Measurements from ENCODE around the gene WASF2. TPM values are rescaled to one million over a fixed set of nuclear protein-coding genes. Genes with fewer than 3 reads are reported as not detected.
"Not testable (repeated sequence)": the region's sequence is repeated elsewhere in the genome, so short reads cannot be mapped to it uniquely, and the experiment has no call there.

WASF2 gene
- total and polyA plus RNA-seq, 9 donors: 22.4 to 99.8 (median 72.4) TPM

DNA sequence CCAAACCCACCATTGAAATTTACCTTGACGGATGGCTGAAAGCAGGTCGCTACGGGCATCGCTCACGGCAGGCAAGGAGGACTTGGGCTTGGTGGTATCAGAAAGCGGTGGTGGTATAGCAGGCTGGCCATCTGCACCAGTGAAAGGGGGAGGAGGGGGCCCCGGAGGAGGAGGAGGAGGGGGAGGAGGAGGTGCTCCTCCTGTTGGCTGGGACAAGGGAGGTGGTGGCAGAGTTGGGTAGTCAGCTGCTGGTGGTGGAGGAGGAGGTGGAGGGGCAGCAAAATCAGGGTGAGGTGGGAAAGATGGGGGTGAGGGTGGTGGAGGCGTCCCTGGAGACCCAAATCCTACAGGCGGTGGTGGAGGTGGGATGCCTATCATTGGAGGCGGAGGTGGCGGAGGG lies 80.3 kb downstream of the WASF2 start:
- peaks cover 28% of the 10 kb centered on the region for H3K4me1 ChIP-seq (ENCODE audit: control insufficient read depth, insufficient read depth, low read length)
- H3K9me3 ChIP-seq (replicated peaks; ENCODE audit: control insufficient read depth, low read depth, low read length): no peaks in the 10 kb centered on the region
- no peak overlapping the region for H3K4me3 ChIP-seq (ENCODE audit: low read length)
- no peak for DNase-seq
- H3K27me3 ChIP-seq (ENCODE audit: control insufficient read depth, insufficient read depth, low read length): no peaks in the 10 kb centered on the region
- 93% methylated on average over 9 of the region's 11 CpGs for WGBS (ENCODE audit: insufficient coverage)
- H3K27ac ChIP-seq (ENCODE audit: low read length): no peak overlapping the region
- peaks cover 78% of the 10 kb centered on the region for H3K36me3 ChIP-seq (ENCODE audit: control insufficient read depth, insufficient read depth, low read length)

DNA sequence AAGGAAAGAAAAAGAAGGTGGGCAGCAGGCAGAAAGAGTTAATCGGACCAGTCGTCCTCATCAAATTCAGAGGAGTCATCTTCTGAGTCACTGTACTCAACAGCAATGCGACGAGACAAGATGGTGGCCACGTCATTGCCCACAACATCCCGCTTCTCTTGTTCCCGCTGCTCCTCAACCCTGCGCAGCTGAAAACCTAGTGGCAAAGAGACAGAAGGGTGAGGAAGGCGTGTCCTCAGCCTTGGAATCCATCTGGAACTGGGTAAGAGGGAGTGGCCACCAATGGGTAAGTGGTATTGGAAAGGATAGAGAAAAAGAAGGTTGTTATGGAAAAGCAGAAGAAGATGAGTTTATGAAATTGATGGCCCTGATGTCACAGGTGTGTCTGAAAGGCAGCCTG lies 81.8 kb downstream of the WASF2 start:
- no peaks in the 10 kb centered on the region for H3K27me3 ChIP-seq (ENCODE audit: control insufficient read depth, insufficient read depth, low read length)
- H3K27ac ChIP-seq (ENCODE audit: low read length): peak overlapping the region; percentile 42
- H3K9me3 ChIP-seq (replicated peaks; ENCODE audit: control insufficient read depth, low read depth, low read length): no peaks in the 10 kb centered on the region
- 95% methylated on average over 9 of the region's 9 CpGs for WGBS (ENCODE audit: insufficient coverage)
- H3K36me3 ChIP-seq (ENCODE audit: control insufficient read depth, insufficient read depth, low read length): peaks cover 65% of the 10 kb centered on the region
- H3K4me3 ChIP-seq (ENCODE audit: low read length): no peak overlapping the region
- H3K4me1 ChIP-seq (ENCODE audit: control insufficient read depth, insufficient read depth, low read length): peaks cover 42% of the 10 kb centered on the region
- DNase-seq: no peak

DNA sequence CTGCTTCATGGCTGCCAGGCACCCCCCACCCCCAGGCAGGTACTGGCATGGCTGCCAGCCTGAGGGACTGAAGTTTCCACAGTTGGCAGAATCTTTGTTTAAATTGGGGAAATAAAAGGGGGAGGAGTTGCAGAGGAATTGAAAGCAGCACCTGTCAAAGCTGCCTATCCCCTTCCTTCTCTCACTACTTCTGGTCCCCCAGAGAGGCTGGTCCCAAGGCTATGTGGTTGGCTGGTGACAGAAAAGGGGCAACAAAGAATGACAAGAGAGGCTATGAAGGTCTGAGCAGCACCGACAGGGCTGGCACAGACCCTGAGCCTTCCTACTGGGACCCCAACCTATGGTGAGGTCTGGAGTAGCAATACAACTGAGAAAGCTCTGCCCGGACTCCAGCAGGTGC lies 83.2 kb downstream of the WASF2 start:
- H3K36me3 ChIP-seq (ENCODE audit: control insufficient read depth, insufficient read depth, low read length): peaks cover 54% of the 10 kb centered on the region
- not testable (repeated sequence) for DNase-seq; H3K9me3 ChIP-seq (replicated peaks; ENCODE audit: control insufficient read depth, low read depth, low read length); H3K4me3 ChIP-seq (ENCODE audit: low read length); H3K27me3 ChIP-seq (ENCODE audit: control insufficient read depth, insufficient read depth, low read length)
- H3K27ac ChIP-seq (ENCODE audit: low read length): peak overlapping the region; percentile 80
- WGBS (ENCODE audit: insufficient coverage): 100% methylated on average over 1 of the region's 2 CpGs
- peaks cover 54% of the 10 kb centered on the region for H3K4me1 ChIP-seq (ENCODE audit: control insufficient read depth, insufficient read depth, low read length)

DNA sequence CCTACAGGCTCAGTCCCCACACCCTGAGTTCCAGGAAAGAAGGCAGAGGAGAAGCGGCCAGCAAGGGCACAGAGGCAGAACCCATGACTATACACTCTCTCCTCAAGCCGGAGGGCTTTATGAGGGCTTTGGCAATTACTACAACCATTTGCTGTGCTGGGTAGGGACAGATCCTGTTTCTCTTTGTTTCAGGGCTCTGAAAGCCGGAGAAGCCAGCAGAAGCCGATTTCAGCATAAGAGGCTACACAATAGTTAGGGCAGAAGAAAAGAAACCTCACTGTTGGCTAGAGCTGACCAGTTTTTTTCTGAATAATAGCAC lies 83.6 kb downstream of the WASF2 start:
- Histone ChIP-seq H3K4me3 (ENCODE audit: low read length) (no peak overlapping the region), H3K27ac (ENCODE audit: low read length) (peak overlapping the region; percentile 80), H3K27me3 (ENCODE audit: control insufficient read depth, insufficient read depth, low read length) (no peaks in the 10 kb centered on the region), H3K9me3 (replicated peaks; ENCODE audit: control insufficient read depth, low read depth, low read length) (no peaks in the 10 kb centered on the region), H3K36me3 (ENCODE audit: control insufficient read depth, insufficient read depth, low read length) (peaks cover 51% of the 10 kb centered on the region), H3K4me1 (ENCODE audit: control insufficient read depth, insufficient read depth, low read length) (peaks cover 59% of the 10 kb centered on the region)
- WGBS (ENCODE audit: insufficient coverage): 30% methylated on average over 2 of the region's 4 CpGs
- no peak for DNase-seq

DNA sequence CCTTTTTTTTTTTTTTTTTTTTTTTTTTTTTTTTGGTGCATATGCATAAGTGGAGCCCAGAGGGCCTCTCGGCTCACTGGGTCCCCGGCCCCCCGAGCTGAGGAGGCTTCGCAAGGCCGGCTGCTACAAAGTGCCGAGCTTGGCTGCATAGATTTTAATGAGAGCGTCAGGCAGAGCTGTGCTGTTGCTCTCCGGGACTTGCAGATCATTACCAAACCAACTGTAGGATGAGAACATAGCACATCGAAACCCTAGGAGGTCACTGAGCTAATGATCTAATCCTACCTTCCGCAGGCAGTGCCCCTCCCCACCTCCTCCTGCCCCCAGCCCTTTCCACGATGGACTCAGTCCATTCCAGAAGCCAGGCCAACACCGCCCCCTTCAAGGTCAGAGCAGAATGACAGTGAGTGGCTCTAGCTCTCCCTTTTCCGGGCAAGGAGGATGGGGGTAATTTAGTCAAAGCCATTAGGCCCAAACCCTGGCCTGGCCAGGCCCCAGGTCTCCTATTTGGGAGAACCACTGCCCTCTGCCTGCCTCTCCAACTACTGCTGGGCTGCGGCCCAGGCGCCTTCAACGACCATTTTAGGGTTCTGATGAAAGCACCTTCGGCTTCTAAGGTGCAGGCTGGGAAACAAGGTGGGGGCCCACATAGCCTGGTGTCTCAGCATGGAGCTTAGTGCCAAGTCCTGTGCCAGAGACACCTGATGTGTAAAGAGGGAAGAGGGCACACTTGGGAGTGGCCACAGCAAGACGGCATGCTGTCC lies 84.2 kb downstream of the WASF2 start:
- not testable (repeated sequence) for H3K27me3 ChIP-seq (ENCODE audit: control insufficient read depth, insufficient read depth, low read length)

DNA sequence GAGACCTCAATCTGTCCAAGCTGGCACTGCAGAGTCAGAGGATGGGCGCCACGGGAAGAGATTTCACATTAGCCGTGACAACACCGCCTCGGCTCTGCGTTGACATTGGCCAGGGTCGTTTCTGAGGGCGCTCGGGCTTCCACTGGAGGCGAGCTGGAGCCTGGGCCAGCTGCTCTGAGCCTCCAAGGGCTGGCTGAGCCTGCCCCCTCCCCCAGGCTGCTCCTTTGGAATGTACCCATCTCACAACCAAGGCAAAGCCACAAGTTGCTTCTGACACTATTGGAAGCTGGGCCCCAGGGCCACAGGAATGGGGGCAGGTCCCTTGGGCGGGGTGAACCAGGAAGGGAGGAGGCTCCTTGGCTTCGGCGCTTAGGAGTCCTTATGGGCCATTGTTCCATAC lies 84.9 kb downstream of the WASF2 start:
- H3K9me3 ChIP-seq (replicated peaks; ENCODE audit: control insufficient read depth, low read depth, low read length): no peaks in the 10 kb centered on the region
- H3K27me3 ChIP-seq (ENCODE audit: control insufficient read depth, insufficient read depth, low read length): no peaks in the 10 kb centered on the region
- H3K4me3 ChIP-seq (ENCODE audit: low read length): no peak overlapping the region
- peak overlapping the region; percentile 80 for H3K27ac ChIP-seq (ENCODE audit: low read length)
- 40% methylated on average over 4 of the region's 13 CpGs for WGBS (ENCODE audit: insufficient coverage)
- H3K36me3 ChIP-seq (ENCODE audit: control insufficient read depth, insufficient read depth, low read length): peaks cover 38% of the 10 kb centered on the region
- no peak for DNase-seq
- H3K4me1 ChIP-seq (ENCODE audit: control insufficient read depth, insufficient read depth, low read length): peaks cover 66% of the 10 kb centered on the region

More for the DNA sequence above, 84.2 kb downstream of the WASF2 start:
- H3K27ac ChIP-seq (ENCODE audit: low read length): peak overlapping the region; percentile 80
- not testable (repeated sequence) for H3K9me3 ChIP-seq (replicated peaks; ENCODE audit: control insufficient read depth, low read depth, low read length); DNase-seq; H3K4me3 ChIP-seq (ENCODE audit: low read length)
- H3K4me1 ChIP-seq (ENCODE audit: control insufficient read depth, insufficient read depth, low read length): peaks cover 61% of the 10 kb centered on the region
- H3K36me3 ChIP-seq (ENCODE audit: control insufficient read depth, insufficient read depth, low read length): peaks cover 45% of the 10 kb centered on the region
- 36% methylated on average over 9 of the region's 18 CpGs for WGBS (ENCODE audit: insufficient coverage)

DNA sequence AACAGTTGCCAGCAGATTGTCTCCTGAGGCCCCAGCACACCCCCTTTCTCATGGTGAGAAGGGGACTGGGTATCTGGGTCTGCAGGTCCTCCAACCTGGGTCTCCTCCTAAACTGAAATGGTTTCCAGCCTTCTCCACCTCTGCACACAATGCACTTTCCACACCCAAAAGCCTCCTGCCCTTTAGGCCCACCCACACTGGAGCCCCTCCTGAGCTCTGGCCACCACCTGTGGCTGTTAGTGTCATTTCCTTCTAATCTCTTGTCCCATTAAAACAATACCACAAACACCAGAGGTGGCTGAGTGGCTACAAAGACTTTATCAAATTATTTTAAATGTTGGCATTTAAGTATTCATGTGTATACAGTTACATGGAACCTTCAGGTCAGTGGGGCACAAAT lies 86.0 kb downstream of the WASF2 start:
- H3K36me3 ChIP-seq (ENCODE audit: control insufficient read depth, insufficient read depth, low read length): peaks cover 29% of the 10 kb centered on the region
- peak overlapping the region; percentile 80 for H3K27ac ChIP-seq (ENCODE audit: low read length)
- no peaks in the 10 kb centered on the region for H3K9me3 ChIP-seq (replicated peaks; ENCODE audit: control insufficient read depth, low read depth, low read length)
- DNase-seq: no peak
- H3K27me3 ChIP-seq (ENCODE audit: control insufficient read depth, insufficient read depth, low read length): no peaks in the 10 kb centered on the region
- peaks cover 78% of the 10 kb centered on the region for H3K4me1 ChIP-seq (ENCODE audit: control insufficient read depth, insufficient read depth, low read length)
- no peak overlapping the region for H3K4me3 ChIP-seq (ENCODE audit: low read length)

DNA sequence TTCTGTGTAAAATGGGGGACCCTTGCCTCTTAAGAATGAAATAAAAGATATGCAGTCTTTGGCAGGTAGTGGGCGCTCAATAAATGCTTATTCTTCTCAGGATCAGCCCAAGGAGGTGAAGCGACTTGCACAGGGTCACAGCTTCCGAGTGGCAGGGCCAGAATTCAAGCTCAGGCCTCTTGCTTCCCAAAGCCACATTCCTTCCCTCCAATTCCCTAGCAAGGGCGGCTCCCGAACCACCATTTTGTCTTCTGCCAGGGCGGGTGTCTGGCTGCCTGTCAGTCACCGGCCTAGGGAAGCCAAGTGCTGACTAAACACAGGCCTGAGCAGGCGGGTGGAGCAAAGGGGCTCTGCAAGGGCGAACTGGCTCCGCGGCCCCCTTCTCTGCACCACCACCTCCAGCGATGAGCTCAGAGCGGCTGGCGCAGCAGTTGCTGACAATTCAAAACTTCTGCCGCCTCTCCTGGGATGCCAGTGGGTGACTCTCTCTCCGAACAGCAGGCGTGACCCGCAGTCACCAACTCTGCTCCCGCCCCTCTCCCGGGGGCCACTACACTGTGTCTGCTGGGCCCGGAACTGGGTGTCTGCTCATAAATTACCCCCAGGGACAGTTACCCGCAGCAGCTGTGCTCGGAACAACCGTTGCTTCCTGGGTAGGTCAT lies 86.8 kb downstream of the WASF2 start:
- Histone ChIP-seq H3K36me3 (ENCODE audit: control insufficient read depth, insufficient read depth, low read length) (peaks cover 22% of the 10 kb centered on the region), H3K9me3 (replicated peaks; ENCODE audit: control insufficient read depth, low read depth, low read length) (no peaks in the 10 kb centered on the region), H3K27me3 (ENCODE audit: control insufficient read depth, insufficient read depth, low read length) (no peaks in the 10 kb centered on the region), H3K4me1 (ENCODE audit: control insufficient read depth, insufficient read depth, low read length) (peaks cover 85% of the 10 kb centered on the region), H3K4me3 (ENCODE audit: low read length) (no peak overlapping the region), H3K27ac (ENCODE audit: low read length) (peak overlapping the region; percentile 80)
- 9% methylated on average over 24 of the region's 24 CpGs for WGBS (ENCODE audit: insufficient coverage)
- DNase-seq: peak; percentile 92

DNA sequence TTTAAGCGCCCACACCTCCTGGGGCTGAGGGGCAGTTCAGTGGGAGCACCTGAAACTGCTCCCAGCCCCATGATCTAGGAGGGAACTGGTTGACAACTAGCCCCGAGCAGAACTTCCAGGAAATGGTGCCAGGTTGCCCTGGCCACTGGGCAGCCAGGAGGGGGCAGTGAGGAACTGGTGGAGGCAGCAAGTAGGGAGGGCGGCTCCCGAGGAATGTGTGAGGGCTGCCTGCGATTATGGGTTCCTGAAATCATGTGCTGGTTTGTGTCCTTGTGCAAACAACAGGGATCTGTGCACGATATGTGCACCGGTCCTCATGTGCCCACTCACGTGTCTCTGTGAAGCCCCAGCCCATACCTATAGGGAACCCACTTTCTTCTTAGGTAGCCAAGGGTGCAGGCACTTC lies 87.6 kb downstream of the WASF2 start:
- Histone ChIP-seq H3K4me1 (ENCODE audit: control insufficient read depth, insufficient read depth, low read length) (peaks cover 91% of the 10 kb centered on the region), H3K27me3 (ENCODE audit: control insufficient read depth, insufficient read depth, low read length) (no peaks in the 10 kb centered on the region)

DNA sequence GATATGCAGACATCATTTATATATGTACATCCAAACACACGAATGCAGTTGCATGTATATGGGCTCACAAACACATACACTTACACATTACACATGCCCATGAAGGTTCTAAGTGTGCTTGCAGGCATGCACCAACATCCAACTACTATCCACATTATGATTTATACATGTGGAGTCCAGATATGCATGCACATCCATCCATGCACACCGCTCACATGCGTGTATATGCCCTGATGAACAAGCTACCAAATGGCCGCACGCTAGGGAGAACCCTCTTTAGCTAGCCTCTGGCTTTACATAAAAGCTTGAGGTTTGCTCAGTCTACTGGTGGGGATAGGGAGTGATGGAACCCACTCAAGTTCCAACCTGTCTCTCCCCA lies 89.0 kb downstream of the WASF2 start:
- H3K27me3 ChIP-seq (ENCODE audit: control insufficient read depth, insufficient read depth, low read length): no peaks in the 10 kb centered on the region
- no peak overlapping the region for H3K4me3 ChIP-seq (ENCODE audit: low read length)
- H3K9me3 ChIP-seq (replicated peaks; ENCODE audit: control insufficient read depth, low read depth, low read length): no peaks in the 10 kb centered on the region
- H3K4me1 ChIP-seq (ENCODE audit: control insufficient read depth, insufficient read depth, low read length): peaks cover 87% of the 10 kb centered on the region
- no peak overlapping the region for H3K27ac ChIP-seq (ENCODE audit: low read length)
- H3K36me3 ChIP-seq (ENCODE audit: control insufficient read depth, insufficient read depth, low read length): peaks cover 7% of the 10 kb centered on the region
- no peak for DNase-seq
- 94% methylated on average over 2 of the region's 5 CpGs for WGBS (ENCODE audit: insufficient coverage)

More for the DNA sequence above, 87.6 kb downstream of the WASF2 start:
- H3K36me3 ChIP-seq (ENCODE audit: control insufficient read depth, insufficient read depth, low read length): peaks cover 14% of the 10 kb centered on the region
- 46% methylated on average over 5 of the region's 8 CpGs for WGBS (ENCODE audit: insufficient coverage)
- H3K4me3 ChIP-seq (ENCODE audit: low read length): no peak overlapping the region
- peak; percentile 78 for DNase-seq
- no peaks in the 10 kb centered on the region for H3K9me3 ChIP-seq (replicated peaks; ENCODE audit: control insufficient read depth, low read depth, low read length)
- H3K27ac ChIP-seq (ENCODE audit: low read length): peak overlapping the region; percentile 80

Data from muscle of leg (tissue), 11 donors.